DMS 273 (cell line): ENCODE measurements around the gene FHL3.
A peak's percentile ranks its signal among the peaks of the same experiment; 100 is the strongest.
"Not testable (repeated sequence)": the region's sequence is repeated elsewhere in the genome, so short reads cannot be mapped to it uniquely, and the experiment has no call there.

Experiments
- DNase-seq: peaks from one replicate; lab custom pipeline; 2025; ENCODE audit not compliant: unreplicated experiment; lab: John Stamatoyannopoulos, UW

The FHL3 gene

GRCh38 chr1:37995751-37996345, 9.5 kb downstream of the FHL3 start:
- no peak for DNase-seq

- DNase-seq, result no peak
These were observed 10.3 kb downstream of the FHL3 start for GRCh38 chr1:37994886-37995566.

- no peak for DNase-seq
These were observed 15.9 kb downstream of the FHL3 start for GRCh38 chr1:37989361-37989930.

GRCh38 chr1:37987679-37988078, 17.6 kb downstream of the FHL3 start:
- no peak for DNase-seq

- DNase-seq, result no peak
These were observed 21.8 kb downstream of the FHL3 start for GRCh38 chr1:37983546-37983945.

- DNase-seq, result no peak
These were observed 26.8 kb downstream of the FHL3 start for GRCh38 chr1:37978541-37978940.

- DNase-seq, result peak; percentile 71
These were observed 30.2 kb downstream of the FHL3 start for GRCh38 chr1:37975083-37975482.

- no peak for DNase-seq
These were observed 30.7 kb downstream of the FHL3 start for GRCh38 chr1:37974567-37974966.

GRCh38 chr1:37973684-37974083, 31.6 kb downstream of the FHL3 start:
- DNase-seq, result not testable (repeated sequence)

GRCh38 chr1:37965301-37965700, 40.0 kb downstream of the FHL3 start:
- DNase-seq, result no peak

- DNase-seq, result not testable (repeated sequence)
These were observed 41.2 kb downstream of the FHL3 start for GRCh38 chr1:37964106-37964505.

GRCh38 chr1:37958690-37959089, 46.6 kb downstream of the FHL3 start:
- no peak for DNase-seq

- no peak for DNase-seq
These were observed 49.6 kb downstream of the FHL3 start for GRCh38 chr1:37955685-37956084.

- peak; percentile 46 for DNase-seq
These were observed 50.9 kb downstream of the FHL3 start for GRCh38 chr1:37954316-37954971.

- DNase-seq, result no peak
These were observed 52.6 kb downstream of the FHL3 start for GRCh38 chr1:37952738-37953137.

GRCh38 chr1:37951783-37952624, 53.3 kb downstream of the FHL3 start:
- no peak for DNase-seq

GRCh38 chr1:37951041-37951782, 54.1 kb downstream of the FHL3 start:
- DNase-seq, result no peak

GRCh38 chr1:37949524-37950152, 55.7 kb downstream of the FHL3 start:
- no peak for DNase-seq

- DNase-seq, result no peak
These were observed 56.5 kb downstream of the FHL3 start for GRCh38 chr1:37948841-37949240.

GRCh38 chr1:37948166-37948565, 57.1 kb downstream of the FHL3 start:
- DNase-seq, result no peak
